HG03378 (cell line): ENCODE measurements around the gene CCDC13.

Experiments used
- ATAC-seq: cut with Tn5 transposase; IDR thresholded peaks from one replicate; pipeline ENCODE4 v1.9.1; 2021; ENCODE audit warnings: mild to moderate bottlenecking, moderate library complexity; ENCODE audit not compliant: unreplicated experiment

CCDC13 gene

GRCh38 chr3:42735615-42736014 lies 37.4 kb downstream of the CCDC13 start:
- no peak for ATAC-seq

- no peak for ATAC-seq
Observed at GRCh38 chr3:42735019-42735418, 38.0 kb downstream of the CCDC13 start.

GRCh38 chr3:42734263-42734860 lies 38.7 kb downstream of the CCDC13 start:
- no peak for ATAC-seq

- ATAC-seq = no peak
Observed at GRCh38 chr3:42733501-42734262, 39.4 kb downstream of the CCDC13 start.

GRCh38 chr3:42732829-42733459 lies 40.1 kb downstream of the CCDC13 start:
- ATAC-seq = no peak

- no peak for ATAC-seq
Observed at GRCh38 chr3:42732196-42732828, 40.7 kb downstream of the CCDC13 start.

GRCh38 chr3:42731476-42732195 lies 41.4 kb downstream of the CCDC13 start:
- ATAC-seq = no peak

- no peak for ATAC-seq
Observed at GRCh38 chr3:42730706-42731420, 42.2 kb downstream of the CCDC13 start.

GRCh38 chr3:42730294-42730693 lies 42.8 kb downstream of the CCDC13 start:
- ATAC-seq = no peak

- ATAC-seq = no peak
Observed at GRCh38 chr3:42729404-42730145, 43.5 kb downstream of the CCDC13 start.

- no peak for ATAC-seq
Observed at GRCh38 chr3:42728668-42729364, 44.2 kb downstream of the CCDC13 start.

- ATAC-seq = no peak
Observed at GRCh38 chr3:42728056-42728455, 45.0 kb downstream of the CCDC13 start.

- ATAC-seq = no peak
Observed at GRCh38 chr3:42725454-42725853, 47.6 kb downstream of the CCDC13 start.

- ATAC-seq = no peak
Observed at GRCh38 chr3:42723219-42723618, 49.8 kb downstream of the CCDC13 start.
